ENCODE data around the gene CLRN1.

Gene CLRN1

GRCh38 chr3:150920236-150920635 lies 52.3 kb downstream of the CLRN1 start:
- DNase-seq (ENCODE audit: low read depth) = no peak

- DNase-seq (ENCODE audit: low read depth) = no peak
Observed at GRCh38 chr3:150917951-150918350, 54.6 kb downstream of the CLRN1 start.

GRCh38 chr3:150913133-150913922 lies 59.2 kb downstream of the CLRN1 start:
- no peak for DNase-seq (ENCODE audit: low read depth)

GRCh38 chr3:150912501-150912900 lies 60.0 kb downstream of the CLRN1 start:
- no peak for DNase-seq (ENCODE audit: low read depth)

GRCh38 chr3:150911771-150912170 lies 60.8 kb downstream of the CLRN1 start:
- no peak for DNase-seq (ENCODE audit: low read depth)

- DNase-seq (ENCODE audit: low read depth) = no peak
Observed at GRCh38 chr3:150906461-150906860, 66.1 kb downstream of the CLRN1 start.

- DNase-seq (ENCODE audit: low read depth) = no peak
Observed at GRCh38 chr3:150905746-150906145, 66.8 kb downstream of the CLRN1 start.

GRCh38 chr3:150905339-150905738 lies 67.2 kb downstream of the CLRN1 start, which contains the start of gene MINDY4B:
MINDY4B (minus strand) TSS chr3:150905439; CDS start chr3:150905439, 0 bp downstream.
- no peak for DNase-seq (ENCODE audit: low read depth)

- no peak for DNase-seq (ENCODE audit: low read depth)
Observed at GRCh38 chr3:150902988-150903387, 69.5 kb downstream of the CLRN1 start.

- DNase-seq (ENCODE audit: low read depth) = no peak
Observed at GRCh38 chr3:150901793-150902192, 70.7 kb downstream of the CLRN1 start.

GRCh38 chr3:150899141-150899540 lies 73.4 kb downstream of the CLRN1 start:
- no peak for DNase-seq (ENCODE audit: low read depth)

GRCh38 chr3:150898046-150898754 lies 74.3 kb downstream of the CLRN1 start:
- DNase-seq (ENCODE audit: low read depth) = no peak

- no peak for DNase-seq (ENCODE audit: low read depth)
Observed at GRCh38 chr3:150897592-150897991, 74.9 kb downstream of the CLRN1 start.

- DNase-seq (ENCODE audit: low read depth) = no peak
Observed at GRCh38 chr3:150890831-150891230, 81.7 kb downstream of the CLRN1 start.

GRCh38 chr3:150890295-150890694 lies 82.2 kb downstream of the CLRN1 start:
- DNase-seq (ENCODE audit: low read depth) = no peak

GRCh38 chr3:150889106-150889505 lies 83.4 kb downstream of the CLRN1 start:
- no peak for DNase-seq (ENCODE audit: low read depth)

GRCh38 chr3:150887031-150887430 lies 85.5 kb downstream of the CLRN1 start:
- no peak for DNase-seq (ENCODE audit: low read depth)

- no peak for DNase-seq (ENCODE audit: low read depth)
Observed at GRCh38 chr3:150885535-150885934, 87.0 kb downstream of the CLRN1 start.

- no peak for DNase-seq (ENCODE audit: low read depth)
Observed at GRCh38 chr3:150878996-150879575, 93.4 kb downstream of the CLRN1 start.

- no peak for DNase-seq (ENCODE audit: low read depth)
Observed at GRCh38 chr3:150878290-150878689, 94.2 kb downstream of the CLRN1 start.

GRCh38 chr3:150877303-150877702 lies 95.2 kb downstream of the CLRN1 start:
- DNase-seq (ENCODE audit: low read depth) = no peak

GRCh38 chr3:150876611-150877265 lies 95.8 kb downstream of the CLRN1 start:
- no peak for DNase-seq (ENCODE audit: low read depth)
